Stimulated activated CD8-positive, alpha-beta memory T cell treated with anti-CD3 and anti-CD28 coated beads, Interleukin-12 subunit alpha, Interleukin-12 subunit beta, amount 100 ng/mL, for 4 hours (primary cell): ENCODE data around the gene CLMN.

ENCODE experiments used
- DNase-seq: peaks from one replicate; pipeline ENCODE4 v3.0.0-alpha.2; 2020; ENCODE audit warnings: low read depth

Gene CLMN, protein sequence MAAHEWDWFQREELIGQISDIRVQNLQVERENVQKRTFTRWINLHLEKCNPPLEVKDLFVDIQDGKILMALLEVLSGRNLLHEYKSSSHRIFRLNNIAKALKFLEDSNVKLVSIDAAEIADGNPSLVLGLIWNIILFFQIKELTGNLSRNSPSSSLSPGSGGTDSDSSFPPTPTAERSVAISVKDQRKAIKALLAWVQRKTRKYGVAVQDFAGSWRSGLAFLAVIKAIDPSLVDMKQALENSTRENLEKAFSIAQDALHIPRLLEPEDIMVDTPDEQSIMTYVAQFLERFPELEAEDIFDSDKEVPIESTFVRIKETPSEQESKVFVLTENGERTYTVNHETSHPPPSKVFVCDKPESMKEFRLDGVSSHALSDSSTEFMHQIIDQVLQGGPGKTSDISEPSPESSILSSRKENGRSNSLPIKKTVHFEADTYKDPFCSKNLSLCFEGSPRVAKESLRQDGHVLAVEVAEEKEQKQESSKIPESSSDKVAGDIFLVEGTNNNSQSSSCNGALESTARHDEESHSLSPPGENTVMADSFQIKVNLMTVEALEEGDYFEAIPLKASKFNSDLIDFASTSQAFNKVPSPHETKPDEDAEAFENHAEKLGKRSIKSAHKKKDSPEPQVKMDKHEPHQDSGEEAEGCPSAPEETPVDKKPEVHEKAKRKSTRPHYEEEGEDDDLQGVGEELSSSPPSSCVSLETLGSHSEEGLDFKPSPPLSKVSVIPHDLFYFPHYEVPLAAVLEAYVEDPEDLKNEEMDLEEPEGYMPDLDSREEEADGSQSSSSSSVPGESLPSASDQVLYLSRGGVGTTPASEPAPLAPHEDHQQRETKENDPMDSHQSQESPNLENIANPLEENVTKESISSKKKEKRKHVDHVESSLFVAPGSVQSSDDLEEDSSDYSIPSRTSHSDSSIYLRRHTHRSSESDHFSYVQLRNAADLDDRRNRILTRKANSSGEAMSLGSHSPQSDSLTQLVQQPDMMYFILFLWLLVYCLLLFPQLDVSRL

GRCh38 chr14:95319312-95320077, at the start of gene CLMN:
Gene CLMN, minus strand, starts transcription at chr14:95319908. Its CDS starts 116 bp downstream, at chr14:95319792.
- peak; percentile 17 for DNase-seq

DNA sequence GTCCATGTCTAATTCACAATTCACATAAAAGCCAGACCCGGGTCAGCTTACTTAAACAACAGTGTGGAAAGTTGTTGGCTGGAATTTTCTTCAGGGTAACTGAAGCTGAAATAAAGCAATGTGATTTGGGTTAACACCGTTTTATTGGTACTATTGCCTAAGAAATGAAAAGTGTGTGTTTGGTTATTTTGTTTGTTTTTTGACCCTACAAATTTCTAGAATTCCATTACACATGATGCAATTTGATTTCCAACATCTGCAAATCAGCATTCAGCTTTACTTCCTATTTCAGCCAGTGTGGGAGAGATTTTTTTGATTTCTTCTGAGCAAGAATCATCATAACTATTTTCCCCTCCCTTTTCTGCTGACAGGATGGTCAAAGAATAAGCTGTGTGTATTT, 45.7 kb upstream of the CLMN start:
- DNase-seq, result no peak

GRCh38 chr14:95364481-95365209, 44.9 kb upstream of the CLMN start:
- DNase-seq, result no peak

DNA sequence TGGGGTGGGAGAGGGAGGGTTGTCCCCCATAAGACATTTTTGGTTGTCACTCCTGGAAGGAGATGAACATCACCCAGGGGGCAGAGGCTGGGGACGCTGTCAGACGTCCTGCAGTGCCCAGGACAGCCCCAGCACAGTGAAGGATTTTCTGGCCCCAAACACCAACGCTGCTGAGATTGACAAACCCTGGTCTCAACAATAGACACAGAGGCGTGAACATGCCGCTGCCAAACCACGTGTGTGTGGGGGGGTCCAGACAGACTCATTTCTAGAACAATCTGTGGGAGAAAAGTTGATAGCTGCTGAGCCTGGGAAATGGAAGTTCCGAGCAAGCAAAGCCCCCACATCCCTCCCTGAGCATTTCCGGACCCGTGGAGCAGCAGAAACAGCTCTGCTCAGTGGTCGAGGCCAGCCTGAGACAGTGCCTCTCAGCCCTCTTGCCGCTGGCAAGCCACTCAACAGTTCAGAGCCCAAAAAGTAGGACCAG, 43.8 kb upstream of the CLMN start:
- no peak for DNase-seq

GRCh38 chr14:95362138-95362494, 42.4 kb upstream of the CLMN start:
- no peak for DNase-seq

GRCh38 chr14:95361373-95362137, 41.8 kb upstream of the CLMN start:
- no peak for DNase-seq

DNA sequence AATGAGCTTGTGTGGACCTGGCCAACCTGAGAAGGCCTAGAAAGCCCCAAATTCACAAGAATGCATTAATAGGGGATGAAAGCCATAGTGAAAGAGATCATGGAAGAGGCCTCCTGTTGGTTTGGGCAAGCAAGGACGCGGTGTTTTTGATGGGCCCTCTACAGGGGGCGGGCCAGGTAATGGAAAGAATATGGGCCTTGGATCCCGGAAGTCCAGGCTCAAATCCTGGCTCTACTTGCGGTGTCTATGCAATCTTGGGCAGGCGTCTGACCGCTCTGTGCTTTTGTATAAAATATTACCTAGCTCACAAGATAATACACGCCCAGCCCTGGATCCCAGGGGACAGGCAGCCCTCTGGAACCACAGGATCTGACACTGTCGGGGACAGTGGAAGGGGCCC, 41.1 kb upstream of the CLMN start:
- no peak for DNase-seq

GRCh38 chr14:95359994-95360826, 40.5 kb upstream of the CLMN start:
- DNase-seq, result no peak

DNA sequence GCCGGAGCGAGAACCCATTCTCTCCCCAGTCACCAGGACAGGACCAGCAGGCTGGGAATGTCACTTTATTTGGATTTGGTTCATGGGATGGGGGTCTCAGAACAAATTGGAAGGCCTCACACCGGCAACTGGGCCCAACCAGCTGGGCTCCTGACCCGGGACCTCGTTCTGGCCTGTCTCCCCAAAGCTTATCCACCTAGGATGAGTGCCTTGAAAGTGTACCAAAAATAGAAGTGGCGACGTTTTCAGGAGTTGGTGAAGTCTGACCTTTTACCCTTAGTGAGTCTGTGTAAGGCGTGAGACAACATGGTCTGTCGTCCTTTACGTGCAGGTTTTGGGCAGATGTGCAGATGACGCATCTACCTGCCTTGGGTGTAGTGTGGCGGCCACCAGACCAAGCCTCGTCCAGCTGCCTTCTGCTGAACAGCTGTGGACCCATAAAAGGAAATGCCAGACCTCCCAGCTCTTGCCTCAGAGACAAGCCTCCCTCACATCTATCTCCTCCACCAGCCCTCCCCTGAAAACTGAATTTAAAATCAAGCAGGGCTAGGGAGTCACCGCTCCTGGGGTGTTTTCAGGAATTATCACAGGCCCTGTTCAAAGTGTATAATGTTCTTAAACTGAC, 36.6 kb upstream of the CLMN start:
- no peak for DNase-seq

- no peak for DNase-seq
Observed at GRCh38 chr14:95355422-95355821, 35.7 kb upstream of the CLMN start.

GRCh38 chr14:95354834-95355233, 35.1 kb upstream of the CLMN start:
- DNase-seq, result no peak

- no peak for DNase-seq
Observed at GRCh38 chr14:95353664-95354063, 34.0 kb upstream of the CLMN start.

DNA sequence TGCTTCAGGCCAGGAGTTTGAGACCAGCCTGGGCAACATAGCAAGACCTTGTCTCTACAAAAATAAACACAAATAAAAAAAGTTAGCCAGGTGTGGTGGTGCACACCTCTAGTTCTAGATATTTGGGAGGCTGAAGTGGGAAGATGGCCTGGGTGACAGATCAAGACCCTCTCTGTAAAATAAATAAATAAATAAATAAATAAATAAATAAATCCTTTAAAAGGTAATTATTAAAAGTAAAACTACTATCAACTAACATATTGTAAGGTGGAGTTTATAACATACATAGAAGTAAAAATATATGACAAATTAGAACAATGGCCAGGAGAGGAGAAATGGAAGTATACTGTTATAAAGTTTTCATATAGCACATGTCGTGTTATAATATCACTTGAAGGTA, 33.3 kb upstream of the CLMN start:
- DNase-seq, result no peak

DNA sequence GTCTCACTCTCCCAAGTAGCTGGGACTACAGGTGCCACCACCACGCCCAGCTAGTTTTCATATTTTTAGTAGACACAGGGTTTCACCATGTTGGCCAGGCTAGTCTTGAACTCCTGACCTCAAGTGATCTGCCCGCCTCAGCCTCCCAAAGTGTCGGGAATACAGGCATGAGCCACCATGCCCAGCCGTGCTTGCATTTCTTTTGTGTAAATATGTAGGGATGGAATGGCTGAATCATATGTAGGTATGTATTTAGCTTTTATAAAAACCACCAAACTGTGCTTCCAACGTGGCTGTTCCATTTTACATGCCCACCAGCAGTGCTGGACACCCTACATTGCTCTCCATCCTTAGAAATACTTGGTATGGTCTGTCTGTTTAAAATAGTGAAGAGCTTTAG, 32.8 kb upstream of the CLMN start:
- DNase-seq, result no peak

DNA sequence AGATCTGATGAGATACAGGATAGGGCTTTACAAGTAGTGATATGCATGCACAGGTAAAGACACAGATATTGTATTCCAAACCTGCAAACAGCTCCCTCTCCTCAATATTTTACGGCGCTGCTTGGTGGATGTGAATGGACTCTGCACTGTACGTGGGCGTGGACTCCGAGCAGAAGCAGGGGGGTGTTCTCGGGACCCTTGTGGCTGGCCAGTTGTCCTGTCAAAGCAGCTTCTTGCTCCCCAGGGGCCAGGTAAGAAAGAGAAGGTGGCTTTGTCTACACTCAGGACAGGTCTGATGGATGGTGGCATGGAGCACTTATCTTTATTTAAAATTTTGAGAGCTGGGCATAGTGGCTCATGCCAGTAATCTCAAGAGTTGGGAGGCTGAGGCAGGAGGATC, 29.5 kb upstream of the CLMN start:
- DNase-seq, result no peak

DNA sequence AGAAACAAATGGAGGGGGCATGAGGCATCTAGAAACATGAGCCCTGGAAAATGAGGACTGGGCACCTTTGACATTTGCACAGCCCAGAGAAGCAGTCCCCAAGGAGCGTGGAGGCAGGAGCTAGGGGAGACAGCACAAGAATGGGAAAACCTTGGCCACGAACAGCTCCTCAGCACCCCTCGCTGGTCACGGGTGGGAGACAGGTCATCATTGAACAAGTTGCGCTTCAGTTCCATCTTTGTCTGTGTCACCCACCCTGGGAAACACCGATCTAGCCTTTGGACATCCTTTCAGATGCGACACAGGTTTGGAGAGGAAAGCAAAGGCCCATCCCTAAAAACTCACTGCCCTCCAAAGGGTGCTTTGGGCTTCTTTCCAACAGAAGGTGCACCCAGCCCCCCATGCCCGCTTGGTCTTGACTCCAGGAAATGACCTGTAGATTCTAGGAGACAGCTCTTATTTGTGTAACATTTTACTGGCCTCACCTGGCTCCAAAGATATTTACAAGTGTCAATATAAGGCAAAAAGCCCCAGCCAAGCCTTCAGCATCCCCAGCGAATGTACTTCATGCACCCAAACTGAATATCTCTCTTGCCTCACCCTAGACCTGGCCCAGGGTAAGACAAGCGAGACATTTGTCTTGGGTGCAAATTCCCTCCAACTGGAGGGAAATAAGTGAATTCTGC, 28.8 kb upstream of the CLMN start:
- DNase-seq, result no peak

GRCh38 chr14:95346820-95347219, 27.1 kb upstream of the CLMN start:
- DNase-seq, result no peak

- DNase-seq, result no peak
Observed at GRCh38 chr14:95346266-95346665, 26.6 kb upstream of the CLMN start.

DNA sequence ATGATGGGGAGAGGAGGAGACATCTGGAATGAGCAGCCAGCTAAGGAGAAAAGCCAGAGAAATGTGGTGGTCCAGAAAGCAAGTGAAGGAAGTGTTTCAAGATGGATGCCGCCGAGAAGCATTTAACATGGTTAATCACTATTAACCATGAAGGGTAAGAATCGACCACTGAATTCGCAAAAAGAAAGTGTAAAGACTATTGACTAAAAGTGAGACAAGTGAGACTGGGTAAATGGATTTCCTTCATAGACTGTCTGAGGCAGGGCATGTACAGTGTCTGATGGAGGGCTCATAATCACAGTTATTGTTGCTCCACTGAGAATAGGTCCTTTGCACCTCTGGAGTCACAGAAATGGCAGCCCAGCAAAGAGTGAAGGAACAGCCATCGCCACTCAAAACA, 25.3 kb upstream of the CLMN start:
- no peak for DNase-seq
